Nephron progenitor cell (in vitro differentiated cells): ENCODE measurements around the gene UBAP2L.
"Not testable (repeated sequence)": the region's sequence is repeated elsewhere in the genome, so short reads cannot be mapped to it uniquely, and the experiment has no call there.

Source experiments
- DNase-seq: peaks from one replicate; pipeline ENCODE4 v3.0.0; 2021
- H3K27ac Mint-ChIP-seq: 2 replicates; pipeline ENCODE4 v1.8.0; 2021; ENCODE audit warnings: mild to moderate bottlenecking, moderate library complexity, mixed read lengths
- H3K27me3 Mint-ChIP-seq: 2 replicates; pipeline ENCODE4 v1.8.0; 2021; ENCODE audit warnings: mild to moderate bottlenecking, low read depth, mixed read lengths; ENCODE audit not compliant: poor library complexity
- H3K36me3 Mint-ChIP-seq: 2 replicates; pipeline ENCODE4 v1.8.0; 2021; ENCODE audit warnings: low read depth, mixed read lengths
- H3K4me1 Mint-ChIP-seq: 2 replicates; pipeline ENCODE4 v1.8.0; 2021; ENCODE audit warnings: mixed read lengths
- H3K4me3 Mint-ChIP-seq: 2 replicates; pipeline ENCODE4 v1.8.0; 2021; ENCODE audit warnings: mild to moderate bottlenecking, moderate library complexity, mixed read lengths
- H3K9me3 Mint-ChIP-seq: 2 replicates; pipeline ENCODE4 v1.8.0; 2021; ENCODE audit warnings: mild to moderate bottlenecking, moderate library complexity, mixed read lengths
- CTCF ChIP-seq: fragments of 200-600 bp; sonication (generic); IDR thresholded peaks from 2 replicates; pipeline ENCODE4 v1.5.0; 2021; ENCODE audit warnings: antibody characterized with exemption

UBAP2L gene

DNA sequence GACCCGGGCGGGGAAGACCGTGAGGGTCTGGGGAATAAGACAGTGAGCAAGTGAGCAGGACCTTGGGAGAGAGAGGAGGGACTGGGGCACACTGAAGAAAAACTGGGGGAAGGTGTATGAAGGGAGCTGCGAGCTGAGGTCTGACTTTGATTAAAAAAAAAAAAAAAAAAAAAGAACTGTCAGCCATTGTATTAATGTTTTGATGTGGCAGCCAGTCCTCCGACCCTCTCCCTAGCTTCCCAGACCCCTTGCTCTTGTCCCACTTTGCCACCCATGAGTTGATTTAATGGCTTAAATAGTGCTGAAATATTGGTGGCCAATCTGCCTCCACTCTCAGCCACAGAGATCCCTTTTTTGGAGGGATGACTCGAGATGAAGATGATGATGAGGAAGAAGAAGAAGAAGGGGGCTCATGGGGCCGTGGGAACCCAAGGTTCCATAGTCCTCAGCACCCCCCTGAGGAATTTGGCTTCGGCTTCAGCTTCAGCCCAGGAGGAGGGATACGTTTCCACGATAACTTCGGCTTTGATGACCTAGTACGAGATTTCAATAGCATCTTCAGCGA is 52.3 kb downstream of the UBAP2L start:
- Mint-ChIP-seq H3K27me3 (no peaks in the 10 kb centered on the region), H3K9me3 (no peaks in the 10 kb centered on the region), H3K27ac (peak overlapping the region; percentile 99), H3K4me3 (peak overlapping the region; percentile 99), H3K36me3 (peaks cover 35% of the 10 kb centered on the region), H3K4me1 (peaks cover 29% of the 10 kb centered on the region)
- no peak for TF ChIP-seq CTCF
- peak; percentile 8 for DNase-seq

DNA sequence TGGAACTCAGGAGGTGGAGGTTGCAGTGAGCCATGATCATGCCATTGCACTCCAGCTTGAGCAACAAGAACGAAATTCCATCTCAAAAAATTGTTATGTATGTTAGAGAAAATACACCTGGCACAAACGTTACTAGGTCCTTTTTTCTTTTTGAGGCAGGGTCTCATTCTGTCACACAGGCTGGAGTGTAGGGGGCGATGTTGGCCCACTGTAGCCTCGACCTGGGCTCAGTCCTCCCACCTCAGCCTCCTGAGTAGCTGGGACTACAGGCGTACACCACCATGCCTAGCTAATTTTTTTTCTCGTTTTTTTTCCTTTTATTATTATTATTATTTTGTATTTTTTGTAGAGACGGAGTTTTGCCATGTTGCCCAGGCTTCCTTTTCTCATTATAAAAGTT is 56.0 kb downstream of the UBAP2L start:
- no peaks in the 10 kb centered on the region for H3K9me3 Mint-ChIP-seq
- TF ChIP-seq CTCF: peak; percentile 15
- H3K4me1 Mint-ChIP-seq: peaks cover 20% of the 10 kb centered on the region

DNA sequence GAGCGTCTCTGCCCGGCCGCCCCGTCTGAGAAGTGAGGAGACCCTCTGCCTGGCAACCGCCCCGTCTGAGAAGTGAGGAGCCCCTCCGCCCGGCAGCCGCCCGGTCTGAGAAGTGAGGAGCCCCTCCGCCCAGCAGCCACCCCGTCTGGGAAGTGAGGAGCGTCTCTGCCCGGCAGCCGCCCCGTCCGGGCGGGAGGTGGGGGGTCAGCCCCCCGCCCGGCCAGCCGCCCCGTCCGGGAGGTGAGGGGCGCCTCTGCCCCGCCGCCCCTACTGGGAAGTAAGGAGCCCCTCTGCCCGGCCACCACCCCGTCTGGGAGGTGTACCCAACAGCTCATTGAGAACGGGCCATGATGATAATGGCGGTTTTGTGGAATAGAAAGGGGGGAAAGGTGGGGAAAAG is 66.8 kb downstream of the UBAP2L start:
- H3K4me3 Mint-ChIP-seq, DNase-seq, H3K36me3 Mint-ChIP-seq, H3K27me3 Mint-ChIP-seq, H3K4me1 Mint-ChIP-seq, H3K27ac Mint-ChIP-seq: not testable (repeated sequence)
- peaks cover 12% of the 10 kb centered on the region for H3K9me3 Mint-ChIP-seq

More for the DNA sequence above, 56.0 kb downstream of the UBAP2L start:
- H3K27me3 Mint-ChIP-seq: peaks cover 7% of the 10 kb centered on the region
- DNase-seq: no peak
- no peak overlapping the region for H3K4me3 Mint-ChIP-seq
- peaks cover 20% of the 10 kb centered on the region for H3K36me3 Mint-ChIP-seq
- H3K27ac Mint-ChIP-seq: no peak overlapping the region

- no peak overlapping the region for H3K27ac Mint-ChIP-seq
- H3K27me3 Mint-ChIP-seq: peaks cover 8% of the 10 kb centered on the region
- no peaks in the 10 kb centered on the region for H3K4me1 Mint-ChIP-seq
These were observed 67.9 kb downstream of the UBAP2L start for GRCh38 chr1:154288661-154289060.

DNA sequence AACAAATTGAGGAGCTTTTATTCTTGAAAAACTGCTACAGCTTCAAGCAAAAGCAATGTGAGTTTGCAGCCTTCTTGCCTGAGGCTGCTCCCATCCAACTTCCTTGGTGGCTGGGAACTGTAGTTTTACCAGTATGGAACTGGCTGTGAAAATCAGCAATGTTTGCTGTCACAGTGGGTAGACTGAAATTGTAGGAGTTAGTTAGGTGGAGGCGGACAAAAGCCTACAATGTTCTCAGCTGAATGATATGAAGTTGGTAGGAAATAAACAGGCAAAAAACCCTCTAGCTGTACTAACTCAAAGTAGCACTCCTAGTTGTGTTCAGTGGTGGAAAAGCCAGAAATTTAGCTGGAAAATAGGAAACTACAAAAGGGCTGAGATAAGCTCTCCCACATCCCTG is 70.2 kb downstream of the UBAP2L start:
- Mint-ChIP-seq H3K27ac (no peak overlapping the region), H3K27me3 (peaks cover 11% of the 10 kb centered on the region)

More at GRCh38 chr1:154288661-154289060, 67.9 kb downstream of the UBAP2L start:
- TF ChIP-seq CTCF: no peak
- no peak overlapping the region for H3K4me3 Mint-ChIP-seq
- DNase-seq: no peak
- peaks cover 5% of the 10 kb centered on the region for H3K36me3 Mint-ChIP-seq
- peaks cover 15% of the 10 kb centered on the region for H3K9me3 Mint-ChIP-seq

More for the DNA sequence above, 70.2 kb downstream of the UBAP2L start:
- TF ChIP-seq CTCF: no peak
- DNase-seq: no peak
- peaks cover 11% of the 10 kb centered on the region for H3K36me3 Mint-ChIP-seq
- H3K4me3 Mint-ChIP-seq: no peak overlapping the region
- no peaks in the 10 kb centered on the region for H3K4me1 Mint-ChIP-seq
- peaks cover 35% of the 10 kb centered on the region for H3K9me3 Mint-ChIP-seq
